BJ (cell line): ENCODE measurements around the gene SLC35E2B. TPM values are rescaled to one million over a fixed set of nuclear protein-coding genes. Genes with fewer than 3 reads are reported as not detected.
"Not testable (repeated sequence)": the region's sequence is repeated elsewhere in the genome, so short reads cannot be mapped to it uniquely, and the experiment has no call there.

ENCODE experiments used
- CTCF ChIA-PET: fragments of 350-600 bp; formaldehyde crosslinking; extraction: SDS; loops from one replicate; lab custom pipeline; 2021; ENCODE audit warnings: antibody characterized with exemption, inconsistent platforms; lab: Yijun Ruan, JAX
- POLR2A ChIA-PET: fragments of 300-600 bp; sonication (Branson Sonifier 250); formaldehyde crosslinking; extraction: SDS; loops from one replicate; lab custom pipeline; 2021; ENCODE audit warnings: antibody characterized with exemption; lab: Charles Lee
- DNase-seq: peaks from one replicate; pipeline ENCODE4 v3.0.0-alpha.2; 2011; ENCODE audit warnings: low read depth
- H3K27me3 ChIP-seq: 2 replicates; pipeline ENCODE4 v1.6.0; 2011; ENCODE audit warnings: low read length; ENCODE audit not compliant: control insufficient read depth, insufficient read depth
- H3K36me3 ChIP-seq: 2 replicates; pipeline ENCODE4 v1.5.1; 2011; ENCODE audit warnings: low read length; ENCODE audit not compliant: control insufficient read depth, insufficient read depth
- H3K4me3 ChIP-seq: 2 replicates; pipeline ENCODE4 v1.5.1; 2011; ENCODE audit warnings: low read depth, mild to moderate bottlenecking, control low read depth, low read length
- CTCF ChIP-seq: IDR thresholded peaks from 2 replicates; pipeline ENCODE4 v1.5.1; 2011; ENCODE audit warnings: low read depth, mild to moderate bottlenecking, control low read depth, inconsistent platforms, low read length, moderate library complexity; ENCODE audit not compliant: insufficient read depth
- polyA minus RNA-seq: library from RNA; depleted of rRNA, polyadenylated mRNA; stranded (reverse); fragments of >200 nt; gene quantifications from 2 replicates; pipeline ENCODE4 v1.2.3, GENCODE V29; 2011; rRNA and poly(A)+ RNA removed
- polyA plus RNA-seq: library from polyadenylated mRNA; depleted of rRNA; stranded (reverse); fragments of >200 nt; gene quantifications from 2 replicates; pipeline ENCODE4 v1.2.3, GENCODE V29; 2011; rRNA removed

SLC35E2B gene
- polyA plus RNA-seq: 11.8 and 15.8 TPM in 2 replicates
- 18.0 and 19.1 TPM in 2 replicates for polyA minus RNA-seq

- peak within 1 kb of the TSS; percentile 58 for H3K4me3 ChIP-seq
- CTCF ChIA-PET, H3K36me3 ChIP-seq, H3K27me3 ChIP-seq, POLR2A ChIA-PET, DNase-seq: not testable (repeated sequence)
These were observed at the start of gene SLC35E2B for GRCh38 chr1:1692714-1693647. SLC35E2B (minus strand) TSS chr1:1692795; CDS start chr1:1676699, 16,096 bp downstream.

- CTCF ChIA-PET, H3K36me3 ChIP-seq, POLR2A ChIA-PET, H3K27me3 ChIP-seq, H3K4me3 ChIP-seq: not testable (repeated sequence)
- peak; percentile 95 for DNase-seq
These were observed 48.4 kb upstream of the SLC35E2B start for GRCh38 chr1:1741013-1741412.

- CTCF ChIA-PET: not testable (repeated sequence)
These were observed 46.3 kb upstream of the SLC35E2B start for GRCh38 chr1:1738799-1739337.

GRCh38 chr1:1737675-1738590 is 45.3 kb upstream of the SLC35E2B start:
- H3K27me3 ChIP-seq, CTCF ChIA-PET, H3K4me3 ChIP-seq, POLR2A ChIA-PET, DNase-seq, H3K36me3 ChIP-seq: not testable (repeated sequence)

More at GRCh38 chr1:1738799-1739337, 46.3 kb upstream of the SLC35E2B start:
- H3K36me3 ChIP-seq, H3K4me3 ChIP-seq, H3K27me3 ChIP-seq, DNase-seq, POLR2A ChIA-PET: not testable (repeated sequence)

GRCh38 chr1:1732381-1732780 is 39.8 kb upstream of the SLC35E2B start:
- Histone ChIP-seq H3K27me3 (no peaks in the 10 kb centered on the region), H3K4me3 (no peak overlapping the region), H3K36me3 (peaks cover 9% of the 10 kb centered on the region)
- CTCF ChIA-PET: interaction anchor here (1.2 to 1.3 kb wide), 2 partner anchors 67 to 442 kb away, joined by 3 to 4 read pairs; no protein-coding TSS in a partner anchor
- no peak for DNase-seq
- POLR2A ChIA-PET: no interaction called here
- TF ChIP-seq CTCF: no peak

GRCh38 chr1:1730870-1731269 is 38.3 kb upstream of the SLC35E2B start:
- Histone ChIP-seq H3K4me3 (no peak overlapping the region), H3K36me3 (peaks cover 7% of the 10 kb centered on the region), H3K27me3 (no peaks in the 10 kb centered on the region)
- no peak for DNase-seq
- TF ChIP-seq CTCF: no peak
- ChIA-PET POLR2A (no interaction called here), CTCF (no interaction called here)

GRCh38 chr1:1730230-1730629 is 37.6 kb upstream of the SLC35E2B start:
- H3K4me3 ChIP-seq, POLR2A ChIA-PET, H3K27me3 ChIP-seq, DNase-seq, H3K36me3 ChIP-seq, CTCF ChIA-PET: not testable (repeated sequence)

- CTCF ChIA-PET: interaction anchor here (1.2 kb wide), 1 partner anchor 63 kb away, joined by 6 read pairs; no protein-coding TSS in a partner anchor
- H3K4me3 ChIP-seq, H3K27me3 ChIP-seq, H3K36me3 ChIP-seq, DNase-seq, POLR2A ChIA-PET: not testable (repeated sequence)
These were observed 36.7 kb upstream of the SLC35E2B start for GRCh38 chr1:1729116-1729816.

GRCh38 chr1:1728308-1729005 is 35.9 kb upstream of the SLC35E2B start:
- H3K36me3 ChIP-seq, H3K27me3 ChIP-seq, H3K4me3 ChIP-seq, POLR2A ChIA-PET: not testable (repeated sequence)
- CTCF ChIA-PET: interaction anchor here (0.7 kb wide), 1 partner anchor 63 kb away, joined by 4 read pairs; no protein-coding TSS in a partner anchor
- DNase-seq: peak; percentile 69
